Measurements from ENCODE around the gene EIF4G3.

The EIF4G3 gene

GRCh38 chr1:20846461-20847374 lies 330.0 kb downstream of the EIF4G3 start:
- H2AFZ ChIP-seq (ENCODE audit: low read depth, low read length, severe bottlenecking): no peak overlapping the region
- H3K4me2 ChIP-seq (ENCODE audit: low read depth, low read length, poor library complexity, severe bottlenecking): no peak overlapping the region
- TF ChIP-seq EZH2phosphoT487 (conservative IDR thresholded peaks at IDR 0.05; ENCODE audit: low read length) (no peak), CTCF (IDR thresholded peaks at IDR 0.05; ENCODE audit: insufficient read depth, low read length, poor library complexity, severe bottlenecking) (no peak)
- H4K20me1 ChIP-seq (ENCODE audit: low read depth, low read length): no peaks in the 10 kb centered on the region
- no peak overlapping the region for H3K4me3 ChIP-seq (ENCODE audit: insufficient read depth, low read length, poor library complexity, severe bottlenecking)
- no peaks in the 10 kb centered on the region for H3K27me3 ChIP-seq (ENCODE audit: low read length)
- H3K9me2 ChIP-seq (replicated peaks; ENCODE audit: insufficient read depth, low read length): no peaks in the 10 kb centered on the region
- no peaks in the 10 kb centered on the region for H3K9me3 ChIP-seq (ENCODE audit: insufficient read depth, low read length)
- no peak overlapping the region for H3K9ac ChIP-seq (ENCODE audit: low read length)
- H3K27ac ChIP-seq (ENCODE audit: low read depth, low read length): no peak overlapping the region
- no peaks in the 10 kb centered on the region for H3K79me2 ChIP-seq (ENCODE audit: insufficient read depth, low read length)
- no peaks in the 10 kb centered on the region for H3F3A ChIP-seq (ENCODE audit: insufficient read depth)
- H3K36me3 ChIP-seq (ENCODE audit: low read length): peaks cover 14% of the 10 kb centered on the region

- no peaks in the 10 kb centered on the region for H3K9me2 ChIP-seq (replicated peaks; ENCODE audit: insufficient read depth, low read length)
- H3F3A ChIP-seq (ENCODE audit: insufficient read depth): no peaks in the 10 kb centered on the region
- peaks cover 9% of the 10 kb centered on the region; the same call in 1 of the 2 replicates for H3K36me3 ChIP-seq (ENCODE audit: low read length)
- H3K27me3 ChIP-seq (ENCODE audit: low read length): no peaks in the 10 kb centered on the region
- no peak overlapping the region for H3K4me3 ChIP-seq (ENCODE audit: insufficient read depth, low read length, poor library complexity, severe bottlenecking)
- no peak overlapping the region for H3K27ac ChIP-seq (ENCODE audit: low read depth, low read length)
- H3K9ac ChIP-seq (ENCODE audit: low read length): no peak overlapping the region
- no peaks in the 10 kb centered on the region for H3K9me3 ChIP-seq (ENCODE audit: insufficient read depth, low read length)
- TF ChIP-seq CTCF (IDR thresholded peaks at IDR 0.05; ENCODE audit: insufficient read depth, low read length, poor library complexity, severe bottlenecking): no peak
- H4K20me1 ChIP-seq (ENCODE audit: low read depth, low read length): no peaks in the 10 kb centered on the region
- no peak overlapping the region for H2AFZ ChIP-seq (ENCODE audit: low read depth, low read length, severe bottlenecking)
- no peak overlapping the region for H3K4me2 ChIP-seq (ENCODE audit: low read depth, low read length, poor library complexity, severe bottlenecking)
- no peaks in the 10 kb centered on the region for H3K79me2 ChIP-seq (ENCODE audit: insufficient read depth, low read length)
Observed at GRCh38 chr1:20840731-20841130, 336.0 kb downstream of the EIF4G3 start.

GRCh38 chr1:20837554-20838192 lies 339.0 kb downstream of the EIF4G3 start:
- Histone ChIP-seq H3K9ac (ENCODE audit: low read length) (no peak overlapping the region), H3F3A (ENCODE audit: insufficient read depth) (no peaks in the 10 kb centered on the region), H3K79me2 (ENCODE audit: insufficient read depth, low read length) (no peaks in the 10 kb centered on the region), H3K4me2 (ENCODE audit: low read depth, low read length, poor library complexity, severe bottlenecking) (no peak overlapping the region), H3K27ac (ENCODE audit: low read depth, low read length) (no peak overlapping the region), H3K9me3 (ENCODE audit: insufficient read depth, low read length) (no peaks in the 10 kb centered on the region), H3K36me3 (ENCODE audit: low read length) (peaks cover 20% of the 10 kb centered on the region), H2AFZ (ENCODE audit: low read depth, low read length, severe bottlenecking) (no peak overlapping the region), H3K27me3 (ENCODE audit: low read length) (no peaks in the 10 kb centered on the region), H4K20me1 (ENCODE audit: low read depth, low read length) (no peaks in the 10 kb centered on the region), H3K9me2 (replicated peaks; ENCODE audit: insufficient read depth, low read length) (no peaks in the 10 kb centered on the region), H3K4me3 (ENCODE audit: insufficient read depth, low read length, poor library complexity, severe bottlenecking) (no peak overlapping the region)
- TF ChIP-seq EZH2phosphoT487 (conservative IDR thresholded peaks at IDR 0.05; ENCODE audit: low read length) (no peak), CTCF (IDR thresholded peaks at IDR 0.05; ENCODE audit: insufficient read depth, low read length, poor library complexity, severe bottlenecking) (no peak)
